Activated CD8-positive, alpha-beta memory T cell treated with anti-CD3 and anti-CD28 coated beads, Interleukin-2, amount 50 U/mL, for 24 hours (primary cell): ENCODE measurements around the gene CLDN4.
"Not testable (repeated sequence)": the region's sequence is repeated elsewhere in the genome, so short reads cannot be mapped to it uniquely, and the experiment has no call there.

Experiments
- DNase-seq: peaks from one replicate; pipeline ENCODE4 v3.0.0-alpha.2; 2020; ENCODE audit errors: extremely low read depth

The CLDN4 gene

GRCh38 chr7:73830681-73831583 is at the start of gene CLDN4:
CLDN4 (plus strand) TSS chr7:73830996; CDS start chr7:73831202, 206 bp downstream.
- no peak for DNase-seq

- no peak for DNase-seq
These were observed 44.2 kb upstream of the CLDN4 start for GRCh38 chr7:73786588-73786987.

- not testable (repeated sequence) for DNase-seq
These were observed 43.1 kb upstream of the CLDN4 start for GRCh38 chr7:73787786-73788048.

- no peak for DNase-seq
These were observed 41.7 kb upstream of the CLDN4 start for GRCh38 chr7:73789051-73789450.

DNA sequence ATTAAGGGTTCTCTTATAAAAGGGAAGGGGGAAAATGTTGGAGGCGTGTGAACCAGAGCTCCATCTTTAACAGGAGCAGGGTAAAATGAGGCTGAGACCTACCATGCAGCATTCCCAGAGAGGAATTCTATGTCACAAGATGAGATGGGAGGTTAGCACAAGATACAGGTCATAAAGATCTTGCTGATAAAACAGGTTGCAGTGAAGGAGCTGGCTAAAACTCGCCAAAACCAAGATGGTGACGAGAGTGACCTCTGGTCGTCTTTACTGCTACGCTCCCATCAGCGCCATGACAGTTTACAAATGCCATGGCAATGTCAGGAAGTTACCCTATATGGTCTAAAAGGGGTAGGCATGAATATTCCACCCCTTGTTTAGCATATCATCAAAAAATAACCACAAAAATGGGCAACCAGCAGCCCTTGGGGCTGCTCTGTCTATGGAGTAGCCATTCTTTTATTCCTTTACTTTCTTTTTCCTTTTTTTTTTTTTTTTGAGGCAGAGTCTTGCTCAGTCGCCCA is 39.6 kb upstream of the CLDN4 start:
- DNase-seq = not testable (repeated sequence)

DNA sequence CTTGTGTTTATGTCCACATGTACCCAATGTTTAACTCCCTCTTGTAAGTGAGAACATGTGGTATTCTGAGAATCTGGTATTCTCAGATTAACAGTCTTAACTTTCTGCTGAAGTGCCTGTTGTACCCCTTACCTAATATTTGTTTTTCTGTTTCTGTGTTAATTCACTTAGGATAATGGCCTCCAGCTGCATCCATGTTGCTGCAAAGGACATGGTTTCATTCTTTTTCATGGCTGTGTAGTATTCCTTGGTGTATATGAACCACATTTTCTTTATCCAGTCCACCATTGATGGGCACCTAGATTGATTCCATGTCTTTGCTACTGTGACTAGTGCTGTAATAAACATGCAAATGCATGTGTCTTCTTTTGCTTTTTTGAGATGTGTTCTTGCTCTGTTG is 35.6 kb upstream of the CLDN4 start:
- not testable (repeated sequence) for DNase-seq

- not testable (repeated sequence) for DNase-seq
These were observed 34.1 kb upstream of the CLDN4 start for GRCh38 chr7:73796656-73797055.

DNA sequence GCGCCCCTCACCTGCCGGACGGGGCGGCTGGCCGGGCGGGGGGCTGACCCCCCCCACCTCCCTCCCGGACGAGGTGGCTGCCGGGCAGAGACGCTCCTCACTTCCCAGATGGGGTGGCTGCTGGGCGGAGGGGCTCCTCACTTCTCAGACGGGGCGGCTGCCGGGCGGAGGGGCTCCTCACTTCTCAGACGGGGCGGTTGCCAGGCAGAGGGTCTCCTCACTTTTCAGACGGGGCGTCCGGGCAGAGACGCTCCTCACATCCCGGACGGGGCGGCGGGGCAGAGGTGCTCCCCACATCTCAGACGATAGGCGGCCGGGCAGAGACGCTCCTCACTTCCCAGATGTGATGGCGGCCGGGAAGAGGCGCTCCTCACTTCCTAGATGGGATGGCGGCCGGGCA is 33.6 kb upstream of the CLDN4 start:
- not testable (repeated sequence) for DNase-seq

- DNase-seq = no peak
These were observed 31.3 kb upstream of the CLDN4 start for GRCh38 chr7:73799282-73800141.

- DNase-seq = no peak
These were observed 29.2 kb upstream of the CLDN4 start for GRCh38 chr7:73801577-73801976.

GRCh38 chr7:73802459-73802858 is 28.3 kb upstream of the CLDN4 start:
- DNase-seq = no peak

DNA sequence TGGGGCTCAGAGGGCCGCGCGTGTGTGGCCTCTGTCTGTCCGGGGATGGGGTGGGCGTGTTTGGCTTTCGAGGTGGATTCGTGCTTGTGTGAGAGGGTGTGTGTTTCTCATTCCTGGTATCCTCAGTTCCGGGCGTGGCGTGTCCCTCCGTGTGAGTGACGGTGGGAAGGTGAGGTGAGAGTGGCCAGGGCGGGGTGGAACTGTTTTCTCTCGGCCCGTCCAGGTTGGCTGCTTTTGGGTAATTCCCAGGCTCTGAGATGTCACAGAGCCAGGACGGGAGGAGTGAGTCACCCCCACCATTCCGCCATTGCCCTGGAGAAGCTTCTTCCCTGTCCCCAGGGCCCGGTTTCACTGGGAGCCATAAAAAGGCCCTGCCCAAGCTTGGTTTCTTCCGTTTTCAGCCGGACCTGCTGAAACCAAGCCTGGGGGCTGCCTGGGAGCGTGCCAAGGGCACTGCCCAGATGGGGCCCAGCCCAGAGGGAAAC is 21.3 kb upstream of the CLDN4 start:
- no peak for DNase-seq

- DNase-seq = no peak
These were observed 19.8 kb upstream of the CLDN4 start for GRCh38 chr7:73810998-73811360.

DNA sequence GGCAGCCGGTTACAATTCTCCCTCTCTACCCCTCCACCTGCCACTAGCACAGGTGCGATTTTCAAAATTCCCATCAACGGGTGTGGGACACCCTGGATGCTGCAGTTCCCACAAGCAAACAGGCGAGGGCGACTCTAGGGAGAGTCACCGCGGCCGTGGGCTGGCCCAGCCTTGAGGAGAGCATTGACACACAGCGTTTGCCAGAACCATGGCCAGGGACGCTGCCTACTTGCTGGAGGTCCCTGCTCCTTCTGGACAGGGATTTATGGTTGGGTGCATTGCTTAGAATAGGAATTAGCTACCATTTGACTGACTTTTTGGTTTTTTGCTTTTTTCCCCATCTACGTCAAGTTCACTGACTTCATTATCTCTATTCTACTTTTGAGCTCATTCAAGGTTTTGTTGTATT is 19.0 kb upstream of the CLDN4 start:
- DNase-seq = peak; percentile 12

DNA sequence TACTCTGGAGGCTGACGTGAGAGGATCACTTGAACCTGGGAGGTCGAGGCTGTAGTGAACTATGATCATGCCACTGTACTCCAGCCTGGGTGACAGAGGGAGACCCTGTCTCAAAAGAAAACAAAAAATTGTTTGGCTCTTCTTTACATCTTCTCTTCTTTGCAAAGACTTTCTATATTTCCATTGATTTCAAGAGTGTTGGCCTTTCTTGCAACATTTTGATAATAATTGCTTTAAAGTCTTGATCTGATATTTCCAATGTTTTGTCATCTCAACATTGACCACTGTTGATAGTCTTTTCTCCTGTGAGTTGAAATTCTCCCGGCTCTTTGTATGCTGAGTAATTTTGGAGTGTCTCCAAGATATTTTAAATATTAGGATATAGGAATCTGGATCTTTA is 17.8 kb upstream of the CLDN4 start:
- DNase-seq = no peak

DNA sequence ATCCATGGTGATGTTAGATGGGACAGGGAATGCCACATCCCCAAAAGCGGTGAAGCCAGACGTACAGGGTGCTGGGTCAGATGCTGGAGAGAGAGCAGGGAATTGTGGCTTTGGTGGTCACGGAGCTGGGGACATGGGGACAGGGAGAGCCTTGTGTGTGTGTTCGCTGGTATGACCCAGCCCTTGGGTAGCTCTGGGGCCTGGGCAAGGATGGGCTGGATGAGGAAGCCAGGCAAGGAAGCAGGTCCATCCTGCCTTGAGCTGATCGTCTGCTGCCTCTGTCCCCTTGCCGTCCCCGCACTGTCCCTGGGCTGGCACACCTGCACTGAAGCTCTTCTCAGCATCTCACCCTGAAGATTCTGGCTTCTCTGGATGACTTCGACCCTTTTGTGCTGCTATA is 15.4 kb upstream of the CLDN4 start:
- DNase-seq = no peak

DNA sequence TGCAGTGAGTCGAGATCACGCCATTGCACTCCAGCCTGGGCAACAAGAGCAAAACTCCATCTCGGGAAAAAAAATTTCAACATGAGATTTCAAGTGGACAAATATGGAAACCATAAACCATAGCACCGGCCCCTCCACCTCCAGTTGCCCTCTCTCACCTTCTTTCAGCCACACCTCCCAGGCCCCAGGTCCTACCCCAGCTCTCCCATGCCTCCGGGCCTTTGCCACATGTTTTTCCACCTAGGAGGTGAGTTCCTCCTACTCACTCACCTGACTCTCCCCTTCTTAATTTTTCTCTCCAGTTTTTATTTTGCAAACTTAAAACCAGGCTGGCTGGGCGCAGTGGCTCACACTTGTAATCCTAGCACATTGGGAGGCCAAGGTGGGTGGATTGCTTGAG is 13.7 kb upstream of the CLDN4 start:
- no peak for DNase-seq

- no peak for DNase-seq
These were observed 10.8 kb upstream of the CLDN4 start for GRCh38 chr7:73820013-73820412.

DNA sequence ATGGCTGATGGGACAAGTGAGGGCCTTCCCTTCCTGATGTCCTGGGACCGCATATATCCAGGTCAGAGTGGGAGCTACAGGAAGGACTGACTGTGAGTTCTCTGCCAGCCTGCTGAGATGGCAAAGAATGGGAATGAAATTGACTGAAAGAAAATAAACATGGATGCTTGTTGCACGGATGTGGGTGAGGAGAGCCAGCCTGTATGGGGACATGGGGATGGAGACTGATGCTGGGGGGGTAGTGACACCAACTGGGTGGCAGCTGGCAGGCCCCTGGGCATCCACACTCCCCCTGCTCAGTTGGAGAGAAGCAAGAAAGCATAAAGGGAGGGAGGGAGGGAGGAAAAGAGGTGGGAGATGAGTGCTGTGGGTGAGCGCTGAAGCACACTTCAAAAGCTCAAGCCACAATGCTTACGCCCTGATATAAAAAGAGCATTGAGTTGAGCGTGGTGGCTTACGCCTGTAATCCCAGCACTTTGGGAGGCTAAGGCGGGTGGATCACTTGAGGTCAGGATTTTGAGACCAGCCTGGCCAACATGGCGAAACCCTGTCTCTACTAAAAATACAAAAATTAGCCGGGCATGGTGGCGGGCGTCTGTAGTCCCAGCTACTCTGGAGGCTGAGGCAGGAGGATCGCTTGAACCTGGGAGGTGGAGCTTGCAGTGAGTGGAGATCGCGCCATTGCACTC is 9.1 kb upstream of the CLDN4 start:
- not testable (repeated sequence) for DNase-seq

GRCh38 chr7:73822319-73823173 is 8.2 kb upstream of the CLDN4 start:
- no peak for DNase-seq

GRCh38 chr7:73823257-73823656 is 7.5 kb upstream of the CLDN4 start:
- DNase-seq = no peak
